Panc1 (cell line): Measurements from ENCODE around the gene SRSF3. TPM values are rescaled to one million over a fixed set of nuclear protein-coding genes. Genes with fewer than 3 reads are reported as not detected.

Experiments used
- ATAC-seq: fragments of 200-7000 bp; cut with Tn5 transposase; 2 replicates; pipeline ENCODE4 v1.9.1; 2020; ENCODE audit warnings: mild to moderate bottlenecking, moderate library complexity
- BruUV-seq: library from RNA; stranded (reverse); fragments of 400-500 nt; replicated peaks from 2 replicates; lab custom pipeline; 2021; lab: Mats Ljungman, UMichigan
- CTCF ChIA-PET: fragments of 300-600 bp; sonication (Branson Sonifier 250); formaldehyde crosslinking; loops from one replicate; lab custom pipeline; 2022; ENCODE audit warnings: antibody characterized with exemption; lab: Charles Lee
- POLR2A ChIA-PET: fragments of 300-600 bp; sonication (Branson Sonifier 250); formaldehyde crosslinking; loops from one replicate; lab custom pipeline; 2022; ENCODE audit warnings: antibody characterized with exemption; lab: Charles Lee
- DNase-seq: peaks from one replicate; pipeline ENCODE4 v3.0.0-alpha.2; 2010; ENCODE audit warnings: low read depth, low spot score
- H3K27ac ChIP-seq: 2 replicates; pipeline ENCODE4 v1.5.1; 2011; ENCODE audit warnings: mild to moderate bottlenecking, low read length, inconsistent platforms
- H3K27me3 ChIP-seq: fragments of 200-500 bp; sonication (Bioruptor generic); 2 replicates; pipeline ENCODE4 v1.6.0; 2014; ENCODE audit warnings: low read length, inconsistent platforms; ENCODE audit not compliant: control insufficient read depth, insufficient read depth
- H3K36me3 ChIP-seq: fragments of 200-500 bp; sonication (Bioruptor generic); 2 replicates; pipeline ENCODE4 v1.5.1; 2014; ENCODE audit warnings: inconsistent platforms, mild to moderate bottlenecking, low read length, moderate library complexity; ENCODE audit not compliant: control insufficient read depth, insufficient read depth
- H3K4me1 ChIP-seq: 2 replicates; pipeline ENCODE4 v1.5.1; 2011; ENCODE audit warnings: inconsistent platforms, mild to moderate bottlenecking, low read length, moderate library complexity; ENCODE audit not compliant: control insufficient read depth, insufficient read depth
- H3K4me3 ChIP-seq, 2 experiments: 2 replicates each; pipeline ENCODE4 v1.5.1; 2011 to 2012; ENCODE audit warnings: low read depth in 2 of 2, low read length in 2 of 2, mild to moderate bottlenecking in 2 of 2, inconsistent platforms in 1 of 2, moderate library complexity in 1 of 2
- H3K9me3 ChIP-seq: fragments of 200-500 bp; sonication (Bioruptor generic); 2 replicates; pipeline ENCODE4 v1.5.1; 2014; ENCODE audit warnings: low read depth, mild to moderate bottlenecking, inconsistent platforms, low read length, moderate library complexity; ENCODE audit not compliant: control insufficient read depth, insufficient read depth
- POLR2AphosphoS5 ChIP-seq: IDR thresholded peaks from 2 replicates; pipeline ENCODE4 v1.6.1; 2012; ENCODE audit warnings: mild to moderate bottlenecking, low read depth, low read length, moderate library complexity
- SIN3A ChIP-seq: IDR thresholded peaks from 2 replicates; pipeline ENCODE4 v1.6.1; 2012; ENCODE audit warnings: low read depth, mild to moderate bottlenecking, low read length, moderate library complexity, borderline replicate concordance; ENCODE audit not compliant: insufficient read depth
- TCF7L2 ChIP-seq: IDR thresholded peaks from 2 replicates; pipeline ENCODE4 v1.6.1; 2011; ENCODE audit warnings: mild to moderate bottlenecking, low read depth, low read length, inconsistent platforms
- in situ Hi-C: cut with HindIII; loops from 2 replicates; pipeline ENCODE4 v1.10.0; 2016; ENCODE audit warnings: low sequenced_read_pairs, low pct_unique_long_range_greater_than_20kb
- intact Hi-C: fragments of 100-400 bp; cut with micrococcal nuclease; formaldehyde crosslinking; loops from one replicate; pipeline ENCODE4 v1.10.0; 2022; ENCODE audit not compliant: unreplicated experiment
- total RNA-seq: library from RNA; stranded (reverse); gene quantifications from one replicate; pipeline ENCODE4 v1.2.1, GENCODE V29; 2021; ENCODE audit not compliant: unreplicated experiment
- TF ChIP-seq, protein P1 (sequence below), 2 experiments: IDR thresholded peaks; 2 replicates each; pipeline ENCODE4 v1.6.1; 2011 to 2012; ENCODE audit warnings: low read depth in 2 of 2, control low read depth in 1 of 2, low read length in 1 of 2, mild to moderate bottlenecking in 1 of 2, moderate library complexity in 1 of 2; ENCODE audit not compliant: insufficient read depth in 1 of 2
- TF ChIP-seq, protein P2 (sequence below): fragments of 450-650 bp; IDR thresholded peaks from 2 replicates; pipeline ENCODE4 v1.5.1; 2017; ENCODE audit warnings: mild to moderate bottlenecking

Gene SRSF3
- total RNA-seq, 1 experiment from 2014 or later = 356 TPM

DNA sequence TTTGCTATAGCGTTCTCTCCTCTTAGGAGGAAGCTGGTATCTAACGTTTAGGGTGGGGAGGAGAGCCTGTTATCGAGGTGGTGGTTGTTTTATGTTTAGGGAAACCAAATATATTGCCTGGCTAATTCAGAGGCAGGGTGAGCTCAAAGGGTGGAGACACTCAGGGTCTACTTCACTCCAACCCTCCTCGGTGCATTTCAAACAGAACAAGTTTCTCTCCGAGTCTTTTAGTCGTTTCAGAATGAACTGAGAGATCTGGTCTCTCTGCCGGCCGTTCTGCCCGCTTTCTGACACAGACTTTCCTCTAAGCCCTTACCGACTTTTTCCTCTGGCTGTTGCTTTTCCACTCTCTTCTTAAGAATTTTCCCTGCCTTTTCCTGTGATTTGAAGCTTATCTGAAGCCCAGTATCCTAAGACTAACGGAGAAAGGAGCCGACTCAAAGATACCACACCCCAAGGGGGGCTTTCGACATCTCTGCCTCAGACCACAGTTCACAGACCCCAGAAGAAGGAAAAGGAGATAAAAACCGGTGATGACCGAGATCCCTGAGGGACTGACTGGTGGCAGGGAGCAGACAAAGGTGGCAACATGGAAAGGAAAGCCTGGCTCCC, 47.7 kb upstream of the SRSF3 start:
- Histone ChIP-seq H3K27me3 (no peaks in the 10 kb centered on the region), H3K36me3 (no peaks in the 10 kb centered on the region; the same call in none of the 2 replicates), H3K27ac (peak overlapping the region; percentile 87), H3K9me3 (no peaks in the 10 kb centered on the region), H3K4me3 (peak overlapping the region; percentile 64 to 98), H3K4me1 (peaks cover 10% of the 10 kb centered on the region)
- DNase-seq = no peak
- POLR2A ChIA-PET = no interaction called here
- TF ChIP-seq POLR2AphosphoS5 = no peak
- TF ChIP-seq, protein P1, sequence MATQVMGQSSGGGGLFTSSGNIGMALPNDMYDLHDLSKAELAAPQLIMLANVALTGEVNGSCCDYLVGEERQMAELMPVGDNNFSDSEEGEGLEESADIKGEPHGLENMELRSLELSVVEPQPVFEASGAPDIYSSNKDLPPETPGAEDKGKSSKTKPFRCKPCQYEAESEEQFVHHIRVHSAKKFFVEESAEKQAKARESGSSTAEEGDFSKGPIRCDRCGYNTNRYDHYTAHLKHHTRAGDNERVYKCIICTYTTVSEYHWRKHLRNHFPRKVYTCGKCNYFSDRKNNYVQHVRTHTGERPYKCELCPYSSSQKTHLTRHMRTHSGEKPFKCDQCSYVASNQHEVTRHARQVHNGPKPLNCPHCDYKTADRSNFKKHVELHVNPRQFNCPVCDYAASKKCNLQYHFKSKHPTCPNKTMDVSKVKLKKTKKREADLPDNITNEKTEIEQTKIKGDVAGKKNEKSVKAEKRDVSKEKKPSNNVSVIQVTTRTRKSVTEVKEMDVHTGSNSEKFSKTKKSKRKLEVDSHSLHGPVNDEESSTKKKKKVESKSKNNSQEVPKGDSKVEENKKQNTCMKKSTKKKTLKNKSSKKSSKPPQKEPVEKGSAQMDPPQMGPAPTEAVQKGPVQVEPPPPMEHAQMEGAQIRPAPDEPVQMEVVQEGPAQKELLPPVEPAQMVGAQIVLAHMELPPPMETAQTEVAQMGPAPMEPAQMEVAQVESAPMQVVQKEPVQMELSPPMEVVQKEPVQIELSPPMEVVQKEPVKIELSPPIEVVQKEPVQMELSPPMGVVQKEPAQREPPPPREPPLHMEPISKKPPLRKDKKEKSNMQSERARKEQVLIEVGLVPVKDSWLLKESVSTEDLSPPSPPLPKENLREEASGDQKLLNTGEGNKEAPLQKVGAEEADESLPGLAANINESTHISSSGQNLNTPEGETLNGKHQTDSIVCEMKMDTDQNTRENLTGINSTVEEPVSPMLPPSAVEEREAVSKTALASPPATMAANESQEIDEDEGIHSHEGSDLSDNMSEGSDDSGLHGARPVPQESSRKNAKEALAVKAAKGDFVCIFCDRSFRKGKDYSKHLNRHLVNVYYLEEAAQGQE (IDR thresholded peaks at IDR 0.05; ENCODE audit: insufficient read depth in 1 of 2, low read depth in 2 of 2, low read length in 1 of 2) = no peak
- no peak for TF ChIP-seq SIN3A
- no peak for TF ChIP-seq TCF7L2
- TF ChIP-seq, protein P2, sequence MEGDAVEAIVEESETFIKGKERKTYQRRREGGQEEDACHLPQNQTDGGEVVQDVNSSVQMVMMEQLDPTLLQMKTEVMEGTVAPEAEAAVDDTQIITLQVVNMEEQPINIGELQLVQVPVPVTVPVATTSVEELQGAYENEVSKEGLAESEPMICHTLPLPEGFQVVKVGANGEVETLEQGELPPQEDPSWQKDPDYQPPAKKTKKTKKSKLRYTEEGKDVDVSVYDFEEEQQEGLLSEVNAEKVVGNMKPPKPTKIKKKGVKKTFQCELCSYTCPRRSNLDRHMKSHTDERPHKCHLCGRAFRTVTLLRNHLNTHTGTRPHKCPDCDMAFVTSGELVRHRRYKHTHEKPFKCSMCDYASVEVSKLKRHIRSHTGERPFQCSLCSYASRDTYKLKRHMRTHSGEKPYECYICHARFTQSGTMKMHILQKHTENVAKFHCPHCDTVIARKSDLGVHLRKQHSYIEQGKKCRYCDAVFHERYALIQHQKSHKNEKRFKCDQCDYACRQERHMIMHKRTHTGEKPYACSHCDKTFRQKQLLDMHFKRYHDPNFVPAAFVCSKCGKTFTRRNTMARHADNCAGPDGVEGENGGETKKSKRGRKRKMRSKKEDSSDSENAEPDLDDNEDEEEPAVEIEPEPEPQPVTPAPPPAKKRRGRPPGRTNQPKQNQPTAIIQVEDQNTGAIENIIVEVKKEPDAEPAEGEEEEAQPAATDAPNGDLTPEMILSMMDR = no peak
- intact Hi-C loops (loop anchor here (2.0 kb wide), 1 partner anchor 48 kb away; the partner anchor contains the start of gene SRSF3), in situ Hi-C loops (no loop called here)
- ATAC-seq = peak; percentile 17; the same call in 1 of the 2 replicates
- no TSS peak for BruUV-seq
- CTCF ChIA-PET = no interaction called here

DNA sequence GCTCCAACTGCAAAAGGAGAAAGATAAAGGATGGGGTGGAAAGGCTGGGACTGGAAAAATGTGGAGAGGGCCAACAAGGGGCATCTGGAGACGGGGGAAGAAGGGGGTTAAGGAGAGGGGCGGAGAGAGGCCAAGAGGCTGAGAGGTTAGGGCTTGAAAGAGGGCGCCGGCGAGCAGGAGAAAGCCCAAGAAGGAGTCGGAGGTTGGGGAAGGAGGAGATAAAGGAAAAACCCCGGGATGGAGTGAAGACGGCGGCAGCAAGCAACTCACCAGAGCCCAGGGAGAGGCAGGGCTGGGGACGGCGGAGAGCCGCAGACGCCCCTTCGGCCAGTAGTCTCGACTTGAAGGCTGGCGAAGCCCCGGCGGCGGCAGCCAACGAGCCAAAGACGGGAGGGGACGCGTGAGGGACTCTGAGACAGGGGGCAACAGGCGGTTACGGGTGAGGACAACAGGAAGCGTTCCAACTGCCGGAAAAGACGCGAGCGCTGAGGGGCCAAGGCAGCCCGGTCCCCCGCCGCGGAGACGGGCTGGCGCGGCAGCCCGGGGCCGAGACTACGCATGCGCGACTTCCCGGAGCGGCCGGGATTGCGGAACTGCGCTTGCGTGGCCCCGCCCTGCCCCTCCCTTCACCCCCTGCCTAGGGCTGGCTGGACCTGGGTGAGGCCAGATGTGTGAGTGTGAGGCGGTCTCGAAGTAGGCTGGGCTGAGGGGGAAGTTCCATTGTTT, 47.1 kb upstream of the SRSF3 start, which contains the start of gene STK38:
STK38 (minus strand) TSS at position 560 of the 726 bp plus-strand sequence. CDS start 7,277 bp downstream, outside the sequence.
- no peak for DNase-seq
- H3K36me3 ChIP-seq = no peaks in the 10 kb centered on the region; the same call in none of the 2 replicates
- H3K9me3 ChIP-seq = no peaks in the 10 kb centered on the region
- no TSS peak for BruUV-seq
- intact Hi-C loops (loop anchor here (2.0 kb wide), 1 partner anchor 48 kb away; the partner anchor contains the start of gene SRSF3), in situ Hi-C loops (no loop called here)
- peaks cover 10% of the 10 kb centered on the region for H3K4me1 ChIP-seq
- peak within 1 kb of the TSS; percentile 64 to 98 for H3K4me3 ChIP-seq
- TF ChIP-seq, protein P1 (IDR thresholded peaks at IDR 0.05; ENCODE audit: insufficient read depth in 1 of 2, low read depth in 2 of 2, low read length in 1 of 2) = no peak
- TF ChIP-seq TCF7L2 (no peak), SIN3A (peak; percentile 95), POLR2AphosphoS5 (peak; percentile 95)
- TF ChIP-seq, protein P2 = no peak; the same call in 1 of the 2 replicates
- peak within 1 kb of the TSS; percentile 87 for H3K27ac ChIP-seq
- ATAC-seq = peak; percentile 97
- ChIA-PET CTCF (no interaction called here), POLR2A (no interaction called here)
- H3K27me3 ChIP-seq = no peaks in the 10 kb centered on the region
